Effector memory CD8-positive, alpha-beta T cell (primary cell): Measurements from ENCODE around the gene NPHP4.
A peak's percentile ranks its signal among the peaks of the same experiment; 100 is the strongest.

Source experiments
- ATAC-seq: fragments of 150-1000 bp; cut with Tn5 transposase; replicated peaks from 2 replicates; pipeline ENCODE4 v1.10.0; 2021; ENCODE audit warnings: mild to moderate bottlenecking, moderate library complexity
- DNase-seq, 3 experiments: peaks; one replicate each; pipeline ENCODE4 v3.0.0; 2021
- H3K27ac Mint-ChIP-seq, 2 donors: one replicate each; pipeline ENCODE4 v1.8.0; 2022; ENCODE audit warnings: mild to moderate bottlenecking in 2 of 2, mixed read lengths in 2 of 2, moderate library complexity in 2 of 2
- H3K27me3 Mint-ChIP-seq, 2 donors: one replicate each; pipeline ENCODE4 v1.8.0; 2022; ENCODE audit warnings: mixed read lengths in 2 of 2
- H3K36me3 Mint-ChIP-seq: one replicate; pipeline ENCODE4 v1.8.0; 2022; ENCODE audit warnings: mild to moderate bottlenecking, moderate library complexity, mixed read lengths; ENCODE audit not compliant: insufficient read depth
- H3K4me1 Mint-ChIP-seq, 2 donors: one replicate each; pipeline ENCODE4 v1.8.0; 2022; ENCODE audit warnings: low read depth in 2 of 2, mixed read lengths in 2 of 2
- H3K4me3 Mint-ChIP-seq, 2 donors: one replicate each; pipeline ENCODE4 v1.8.0; 2022; ENCODE audit warnings: mild to moderate bottlenecking in 2 of 2, mixed read lengths in 2 of 2, moderate library complexity in 2 of 2
- H3K9me3 Mint-ChIP-seq, 2 donors: one replicate each; pipeline ENCODE4 v1.8.0; 2022; ENCODE audit warnings: mixed read lengths in 2 of 2
- total RNA-seq, 9 experiments: gene quantifications; one replicate each; lab custom pipeline; 2026; lab: John Stamatoyannopoulos, UW

The NPHP4 gene
- total RNA-seq, result 12.6 to 22.7 (median 16.4) reads per million in 9 experiments

DNA sequence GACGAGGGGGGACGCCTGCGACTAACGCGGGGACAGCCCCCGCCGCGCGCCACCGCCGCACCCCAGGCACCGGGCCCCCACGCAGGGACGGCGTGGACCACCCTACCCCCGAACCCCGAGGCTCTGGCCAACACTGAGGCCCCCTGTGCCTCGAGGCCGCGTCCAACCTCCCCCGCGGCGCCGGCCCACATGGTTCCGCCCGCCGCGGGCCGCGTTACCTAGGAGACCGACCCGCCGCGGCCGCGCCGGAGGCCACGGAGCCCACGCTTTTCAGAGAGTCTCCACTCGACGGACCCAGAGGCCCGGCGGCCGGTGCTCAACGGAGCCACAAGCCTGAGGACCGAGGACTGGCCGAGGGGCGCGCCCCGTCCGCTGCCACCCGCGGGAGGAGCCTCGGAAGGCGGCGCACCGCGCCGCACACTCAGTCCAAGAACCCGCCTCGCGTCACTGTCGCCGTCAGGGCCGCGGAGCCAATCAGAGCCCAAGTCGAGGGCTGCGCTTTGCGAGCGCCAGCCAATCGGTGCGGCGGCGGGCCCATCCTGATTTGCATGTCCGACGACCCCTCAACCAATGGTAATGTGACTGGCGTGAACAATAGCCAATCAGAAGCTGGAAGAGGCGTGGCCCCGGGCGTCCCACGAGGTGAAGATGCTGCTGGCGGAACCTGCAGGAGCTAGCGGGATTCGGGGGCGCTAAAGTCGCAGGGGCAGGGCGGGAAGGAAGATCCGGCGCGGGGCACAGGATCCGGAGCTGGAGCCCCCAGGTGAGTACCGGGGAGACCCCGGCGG lies at the start of gene NPHP4:
NPHP4 (minus strand) TSS at position 400 of the 788 bp plus-strand sequence. CDS start 6,136 bp downstream, outside the sequence.
- DNase-seq (peak; percentile 99 to 100 (median 99)), ATAC-seq (peak; percentile 85)
- Mint-ChIP-seq H3K36me3 (peaks cover 21% of the 10 kb centered on the region), H3K9me3 (no peaks in the 10 kb centered on the region), H3K27me3 (no peaks in the 10 kb centered on the region), H3K27ac (peak within 1 kb of the TSS; percentile 92 to 95), H3K4me3 (peak within 1 kb of the TSS; percentile 93 to 97), H3K4me1 (peaks cover 36 to 37% of the 10 kb centered on the region in 2 donors)

DNA sequence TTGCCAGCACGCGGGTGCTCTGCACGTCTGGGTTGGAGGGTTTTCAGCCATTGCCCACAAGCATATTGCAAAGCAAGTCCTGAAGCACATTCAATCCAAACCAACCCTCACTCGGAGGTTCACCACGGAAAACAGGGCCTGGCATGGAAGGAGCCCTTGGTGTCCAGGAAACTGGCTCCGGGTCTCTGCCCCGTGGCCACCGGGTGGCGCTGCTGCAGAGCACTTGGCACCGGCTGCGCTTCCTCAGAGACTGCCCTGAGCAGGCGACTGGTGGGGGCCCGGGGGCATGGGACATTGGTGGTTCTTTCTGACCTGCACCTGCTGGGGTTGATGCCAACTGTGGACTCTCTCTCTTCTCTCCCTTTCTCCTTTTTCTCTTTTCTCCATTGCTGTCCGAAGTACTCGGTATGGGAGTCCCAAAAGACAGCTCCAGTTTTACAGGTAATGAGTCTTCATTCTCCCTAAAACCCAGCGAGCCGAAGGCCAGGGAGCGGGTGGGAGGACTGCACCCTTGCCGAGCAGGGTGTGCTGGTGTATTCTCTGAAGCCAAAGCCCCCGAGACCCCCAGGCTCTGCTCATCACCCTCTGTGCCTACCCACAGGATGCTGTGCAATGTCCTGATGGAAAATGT lies 49.3 kb upstream of the NPHP4 start:
- H3K4me3 Mint-ChIP-seq, result no peak overlapping the region
- DNase-seq (peak in 2 of 3 experiments; percentile 12 to 24), ATAC-seq (no peak)
- peaks cover 62% of the 10 kb centered on the region for H3K36me3 Mint-ChIP-seq
- peak overlapping the region in 1 of 2 donors; percentile 23 for H3K27ac Mint-ChIP-seq
- no peaks in the 10 kb centered on the region for H3K27me3 Mint-ChIP-seq
- peaks cover 31 to 35% of the 10 kb centered on the region in 2 donors for H3K4me1 Mint-ChIP-seq
- H3K9me3 Mint-ChIP-seq, result no peaks in the 10 kb centered on the region

DNA sequence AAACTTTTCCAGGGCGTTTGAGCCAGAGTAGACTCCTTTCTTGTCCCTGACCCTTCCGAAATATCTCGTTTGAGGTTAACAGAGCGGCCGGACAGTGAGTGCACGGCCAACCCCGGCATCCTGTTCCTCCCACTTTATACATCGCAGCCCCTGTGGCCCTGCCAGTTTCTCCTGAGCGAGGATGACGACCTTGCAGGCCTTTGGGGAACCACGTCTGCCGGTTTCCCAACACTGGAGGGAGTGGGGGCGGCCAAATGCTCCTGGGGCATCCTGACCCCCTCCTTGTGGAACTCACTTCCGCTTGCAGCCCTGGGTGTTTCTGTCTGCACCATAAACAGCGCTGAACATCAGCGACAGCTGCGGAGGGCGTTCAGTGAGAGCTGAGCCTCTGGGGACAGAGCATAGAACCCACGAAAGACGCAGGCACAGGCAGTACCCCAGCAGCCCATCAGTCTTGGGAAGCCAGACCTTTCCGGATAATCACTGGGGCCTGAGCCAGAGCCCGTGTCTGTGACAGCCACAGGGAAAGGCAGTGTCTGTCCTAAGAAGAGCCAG lies 48.7 kb upstream of the NPHP4 start:
- DNase-seq (no peak), ATAC-seq (no peak)
- Mint-ChIP-seq H3K36me3 (peaks cover 62% of the 10 kb centered on the region), H3K27me3 (no peaks in the 10 kb centered on the region), H3K27ac (peak overlapping the region in 1 of 2 donors; percentile 56), H3K4me1 (peaks cover 36 to 41% of the 10 kb centered on the region in 2 donors), H3K4me3 (no peak overlapping the region), H3K9me3 (no peaks in the 10 kb centered on the region)

DNA sequence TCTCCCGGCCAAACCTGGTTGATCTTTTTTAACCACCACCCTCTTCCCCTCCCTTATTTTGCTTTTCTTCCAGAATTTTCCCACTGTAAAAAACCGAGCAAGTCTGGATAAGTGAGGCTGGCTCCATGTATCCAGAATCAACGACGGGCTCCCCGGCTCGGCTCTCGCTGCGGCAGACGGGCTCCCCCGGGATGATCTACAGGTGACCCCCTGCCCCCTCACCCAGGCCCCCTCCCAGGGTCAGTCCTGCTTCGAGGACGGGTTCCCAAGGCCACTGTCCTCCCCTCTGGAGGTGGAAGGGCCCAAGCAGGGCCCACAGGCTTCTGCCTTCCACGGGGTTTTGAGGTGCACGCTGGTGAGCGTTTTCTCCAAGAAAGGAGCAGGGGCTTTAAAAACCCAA lies 48.2 kb upstream of the NPHP4 start:
- no peak overlapping the region for H3K4me3 Mint-ChIP-seq
- H3K27ac Mint-ChIP-seq, result peak overlapping the region in 1 of 2 donors; percentile 56
- H3K9me3 Mint-ChIP-seq, result no peaks in the 10 kb centered on the region
- H3K27me3 Mint-ChIP-seq, result no peaks in the 10 kb centered on the region
- ATAC-seq (no peak), DNase-seq (no peak)
- H3K36me3 Mint-ChIP-seq, result peaks cover 61% of the 10 kb centered on the region
- peaks cover 41 to 44% of the 10 kb centered on the region in 2 donors for H3K4me1 Mint-ChIP-seq

DNA sequence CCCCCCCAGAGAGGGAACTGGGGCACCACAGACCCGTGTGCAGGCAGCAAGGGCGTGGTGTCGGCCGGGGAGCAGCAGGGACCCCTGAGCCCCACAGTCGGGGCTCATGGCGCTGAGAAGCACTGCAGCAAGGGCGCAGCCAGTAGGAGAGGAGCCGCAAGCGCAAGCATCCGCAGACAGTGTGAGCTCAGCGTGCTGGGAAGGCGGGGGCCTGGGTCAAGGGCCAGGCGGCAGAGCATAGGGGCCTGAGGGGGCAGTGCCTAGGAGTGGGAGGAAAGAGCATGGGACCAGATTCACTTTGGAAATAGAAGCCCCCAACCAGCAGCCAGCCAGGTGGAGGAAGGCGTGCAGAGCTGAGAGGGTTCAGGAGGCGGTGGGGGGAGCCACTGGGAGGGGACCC lies 46.8 kb upstream of the NPHP4 start:
- DNase-seq (no peak), ATAC-seq (no peak)
- peaks cover 54% of the 10 kb centered on the region for H3K36me3 Mint-ChIP-seq
- H3K9me3 Mint-ChIP-seq, result no peaks in the 10 kb centered on the region
- H3K4me1 Mint-ChIP-seq, result peaks cover 47 to 52% of the 10 kb centered on the region in 2 donors
- H3K27me3 Mint-ChIP-seq, result no peaks in the 10 kb centered on the region
- H3K27ac Mint-ChIP-seq, result peak overlapping the region; percentile 60 to 78
- H3K4me3 Mint-ChIP-seq, result no peak overlapping the region

DNA sequence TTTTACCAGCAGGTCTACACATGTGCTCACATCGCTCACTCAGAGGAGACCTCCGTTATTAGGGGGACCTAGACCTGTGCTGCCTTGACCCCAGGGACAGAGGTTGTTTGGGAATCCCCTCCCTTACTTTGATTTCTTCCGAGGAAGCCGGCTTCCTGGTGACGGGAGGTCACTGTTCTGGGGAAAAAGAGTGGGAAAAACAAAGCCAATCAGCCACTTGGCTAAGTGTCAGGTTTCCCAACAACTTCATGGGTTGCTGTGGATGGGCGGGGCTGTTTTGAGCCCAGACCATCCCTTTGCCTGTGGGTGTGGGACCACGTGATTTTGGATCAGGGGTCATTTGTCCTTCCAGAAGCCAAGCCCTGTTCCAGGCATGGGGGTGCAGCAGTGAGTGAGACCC lies 46.4 kb upstream of the NPHP4 start:
- Mint-ChIP-seq H3K9me3 (no peaks in the 10 kb centered on the region), H3K27ac (peak overlapping the region in 1 of 2 donors; percentile 78), H3K27me3 (no peaks in the 10 kb centered on the region), H3K4me1 (peaks cover 46 to 51% of the 10 kb centered on the region in 2 donors), H3K36me3 (peaks cover 49% of the 10 kb centered on the region), H3K4me3 (peak overlapping the region in 1 of 2 donors; percentile 49)
- DNase-seq, result no peak
- ATAC-seq, result no peak

DNA sequence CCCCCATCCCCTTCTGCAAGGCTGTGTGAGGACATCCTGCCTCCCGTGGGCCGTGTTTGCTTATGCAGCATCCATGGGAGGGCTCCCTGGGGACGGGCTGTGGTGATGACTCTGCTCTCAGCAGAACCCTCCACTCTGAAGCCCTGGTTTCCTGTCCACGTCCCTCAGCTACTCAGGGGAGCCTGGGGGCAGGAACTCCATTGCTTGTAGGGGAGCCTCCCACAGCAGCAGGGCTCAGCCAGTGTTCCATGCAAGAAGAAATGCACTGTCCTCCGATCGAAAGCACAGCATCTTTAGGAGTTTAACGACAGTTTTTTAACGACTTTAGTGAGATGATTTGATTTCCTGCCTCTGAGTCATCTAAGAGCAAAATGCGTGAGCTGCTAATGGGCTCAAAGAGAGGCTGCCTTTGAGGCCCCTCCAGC lies 45.1 kb upstream of the NPHP4 start:
- H3K36me3 Mint-ChIP-seq, result peaks cover 44% of the 10 kb centered on the region
- H3K4me1 Mint-ChIP-seq, result peaks cover 55 to 59% of the 10 kb centered on the region in 2 donors
- ATAC-seq, result peak; percentile 47

DNA sequence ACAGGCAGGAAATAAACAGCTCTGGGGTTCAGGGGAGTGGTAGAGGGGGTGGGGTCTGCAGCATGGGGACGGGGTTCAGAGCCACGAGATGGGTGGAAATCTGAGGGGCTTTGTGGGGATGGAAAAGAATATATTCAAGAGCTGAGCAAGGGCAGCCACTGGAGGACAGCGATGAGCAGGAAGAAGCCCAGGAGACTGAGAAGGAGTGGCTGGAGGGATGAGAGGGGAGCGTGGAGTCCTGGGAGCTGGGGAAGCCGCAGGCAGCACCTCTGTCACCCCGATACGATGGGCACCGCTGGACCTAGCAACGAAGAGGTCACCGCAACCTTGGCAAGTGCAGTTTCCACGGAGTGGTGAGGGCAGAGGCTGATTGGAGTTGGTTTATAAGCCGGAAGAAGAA lies 43.5 kb upstream of the NPHP4 start:
- no peaks in the 10 kb centered on the region for H3K27me3 Mint-ChIP-seq
- H3K9me3 Mint-ChIP-seq, result no peaks in the 10 kb centered on the region
- DNase-seq, result no peak
- peak overlapping the region; percentile 60 to 67 for H3K4me3 Mint-ChIP-seq
- H3K4me1 Mint-ChIP-seq, result peaks cover 65 to 68% of the 10 kb centered on the region in 2 donors
- ATAC-seq, result no peak
- peaks cover 30% of the 10 kb centered on the region for H3K36me3 Mint-ChIP-seq
- peak overlapping the region; percentile 72 to 94 for H3K27ac Mint-ChIP-seq

More for the DNA sequence above, 45.1 kb upstream of the NPHP4 start:
- Mint-ChIP-seq H3K27me3 (no peaks in the 10 kb centered on the region), H3K9me3 (no peaks in the 10 kb centered on the region), H3K27ac (peak overlapping the region; percentile 72 to 94), H3K4me3 (peak overlapping the region; percentile 56 to 67)
- DNase-seq, result no peak

DNA sequence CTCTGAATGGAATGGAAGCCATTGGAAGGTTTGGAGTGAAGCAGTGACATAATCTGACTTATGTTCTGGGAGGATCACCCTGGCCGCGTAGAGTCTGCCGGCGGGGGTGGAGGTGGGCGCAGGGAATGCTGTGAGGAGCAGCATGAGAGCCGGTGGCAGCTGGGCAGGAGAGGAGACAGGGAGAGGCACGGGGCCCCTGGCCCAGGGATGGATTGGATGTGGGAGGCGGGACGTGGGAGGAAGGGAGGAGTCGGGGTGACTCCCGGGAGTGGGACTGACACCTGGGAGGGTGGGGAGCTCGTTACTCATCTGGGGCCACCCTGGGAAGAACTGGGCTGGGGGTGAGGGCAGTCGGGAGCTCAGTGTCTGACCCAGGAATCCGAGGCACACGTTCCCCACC lies 43.1 kb upstream of the NPHP4 start:
- Mint-ChIP-seq H3K27me3 (no peaks in the 10 kb centered on the region), H3K27ac (peak overlapping the region; percentile 72 to 94), H3K4me3 (peak overlapping the region; percentile 44 to 67), H3K36me3 (peaks cover 26% of the 10 kb centered on the region), H3K9me3 (no peaks in the 10 kb centered on the region), H3K4me1 (peaks cover 69 to 72% of the 10 kb centered on the region in 2 donors)
- ATAC-seq (no peak), DNase-seq (no peak)

DNA sequence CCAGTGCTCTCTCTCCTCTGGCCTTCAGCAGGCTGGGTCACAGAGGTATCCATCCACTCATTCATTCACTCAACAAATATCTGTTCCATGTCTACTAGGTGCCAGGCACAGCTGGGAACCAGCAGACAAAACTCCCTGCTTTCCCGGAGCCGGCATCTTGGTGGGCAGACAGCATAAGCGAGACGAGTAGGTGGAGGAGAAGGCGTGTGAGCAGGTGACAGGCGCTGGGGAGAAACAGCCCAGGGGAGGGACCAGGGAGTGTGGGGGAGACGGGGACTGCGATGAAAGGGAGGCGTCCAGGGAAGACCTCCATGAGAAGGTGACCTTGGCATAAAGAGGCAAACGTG lies 42.5 kb upstream of the NPHP4 start:
- no peak for ATAC-seq
- peak overlapping the region; percentile 44 to 67 for H3K4me3 Mint-ChIP-seq
- no peaks in the 10 kb centered on the region for H3K27me3 Mint-ChIP-seq
- H3K9me3 Mint-ChIP-seq, result no peaks in the 10 kb centered on the region
- H3K27ac Mint-ChIP-seq, result peak overlapping the region; percentile 72 to 94
- H3K4me1 Mint-ChIP-seq, result peaks cover 73 to 78% of the 10 kb centered on the region in 2 donors
- no peak for DNase-seq
- H3K36me3 Mint-ChIP-seq, result peaks cover 27% of the 10 kb centered on the region

DNA sequence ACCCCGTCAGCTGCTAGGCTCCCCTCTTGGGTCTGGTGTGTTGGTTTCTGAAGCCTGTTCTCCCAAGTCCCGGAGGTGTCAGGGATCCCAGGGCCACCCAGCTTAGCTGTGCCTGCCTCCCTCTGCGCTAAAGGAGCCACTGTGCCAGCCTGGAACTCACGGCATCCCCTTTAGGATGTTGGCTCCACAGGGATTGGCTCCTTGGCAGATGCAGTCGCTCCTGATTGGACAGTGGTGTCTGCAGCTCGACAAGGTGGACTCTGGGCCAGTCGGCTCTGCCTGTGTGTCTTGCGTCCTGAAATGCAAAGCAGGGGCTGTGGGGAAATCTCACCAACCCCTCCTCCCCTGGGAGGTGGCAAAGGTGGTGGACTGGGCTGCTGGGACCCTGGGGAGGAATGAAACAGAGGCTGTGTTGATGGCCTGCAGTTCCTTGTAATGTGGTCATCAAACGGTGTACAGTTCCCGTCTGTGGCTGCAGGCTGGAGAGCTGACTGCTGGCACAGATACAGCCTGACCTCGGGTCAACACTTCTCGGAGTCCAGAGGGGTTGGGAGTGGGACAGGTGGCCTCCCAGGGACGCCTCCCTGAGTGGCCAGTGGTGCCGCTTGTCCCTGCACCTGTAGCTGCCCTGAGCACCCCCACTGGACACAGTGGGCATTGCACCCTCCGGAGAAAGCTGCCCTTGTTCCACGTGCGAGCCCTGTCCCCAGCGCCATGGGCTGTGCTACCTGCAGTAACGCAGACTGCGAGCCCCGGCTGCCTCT lies 41.9 kb upstream of the NPHP4 start:
- H3K4me3 Mint-ChIP-seq, result peak overlapping the region; percentile 44 to 67
- DNase-seq (peak; percentile 14 to 27 (median 26)), ATAC-seq (peak; percentile 56)
- no peaks in the 10 kb centered on the region for H3K27me3 Mint-ChIP-seq
- peaks cover 32% of the 10 kb centered on the region for H3K36me3 Mint-ChIP-seq
- peak overlapping the region; percentile 72 to 94 for H3K27ac Mint-ChIP-seq
- no peaks in the 10 kb centered on the region for H3K9me3 Mint-ChIP-seq
- H3K4me1 Mint-ChIP-seq, result peaks cover 73 to 82% of the 10 kb centered on the region in 2 donors

DNA sequence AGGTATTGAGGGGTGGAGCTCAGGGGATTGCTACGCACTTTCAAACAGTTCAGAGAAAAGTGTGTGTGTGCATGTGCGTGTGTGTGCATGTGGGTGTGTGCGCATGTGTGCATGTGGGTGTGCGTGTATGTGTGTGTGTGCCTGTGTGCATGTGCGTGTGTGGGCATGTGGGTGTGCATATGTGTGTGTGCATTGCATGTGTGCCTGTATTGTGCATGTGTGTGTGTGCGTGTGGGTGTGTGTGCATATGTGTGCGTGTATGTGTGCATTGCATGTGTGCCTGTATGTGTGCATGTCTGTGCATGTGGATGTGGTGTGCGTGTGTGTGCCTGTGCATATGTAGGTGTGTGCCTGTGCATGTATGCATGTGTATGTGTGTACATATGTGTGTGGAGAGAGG lies 40.9 kb upstream of the NPHP4 start:
- Mint-ChIP-seq H3K4me1 (peaks cover 75 to 84% of the 10 kb centered on the region in 2 donors), H3K36me3 (peaks cover 39% of the 10 kb centered on the region), H3K27ac (peak overlapping the region in 1 of 2 donors; percentile 5), H3K9me3 (no peaks in the 10 kb centered on the region), H3K27me3 (no peaks in the 10 kb centered on the region), H3K4me3 (peak overlapping the region in 1 of 2 donors; percentile 49)
- DNase-seq, result no peak
- ATAC-seq, result no peak
